ENCODE data around the gene IFITM5. TPM values are rescaled to one million over a fixed set of nuclear protein-coding genes. Genes with fewer than 3 reads are reported as not detected.
"Not testable (repeated sequence)": the region's sequence is repeated elsewhere in the genome, so short reads cannot be mapped to it uniquely, and the experiment has no call there.

Gene IFITM5
- total and polyA plus RNA-seq, 2 experiments from 2014 or later: not detected

DNA sequence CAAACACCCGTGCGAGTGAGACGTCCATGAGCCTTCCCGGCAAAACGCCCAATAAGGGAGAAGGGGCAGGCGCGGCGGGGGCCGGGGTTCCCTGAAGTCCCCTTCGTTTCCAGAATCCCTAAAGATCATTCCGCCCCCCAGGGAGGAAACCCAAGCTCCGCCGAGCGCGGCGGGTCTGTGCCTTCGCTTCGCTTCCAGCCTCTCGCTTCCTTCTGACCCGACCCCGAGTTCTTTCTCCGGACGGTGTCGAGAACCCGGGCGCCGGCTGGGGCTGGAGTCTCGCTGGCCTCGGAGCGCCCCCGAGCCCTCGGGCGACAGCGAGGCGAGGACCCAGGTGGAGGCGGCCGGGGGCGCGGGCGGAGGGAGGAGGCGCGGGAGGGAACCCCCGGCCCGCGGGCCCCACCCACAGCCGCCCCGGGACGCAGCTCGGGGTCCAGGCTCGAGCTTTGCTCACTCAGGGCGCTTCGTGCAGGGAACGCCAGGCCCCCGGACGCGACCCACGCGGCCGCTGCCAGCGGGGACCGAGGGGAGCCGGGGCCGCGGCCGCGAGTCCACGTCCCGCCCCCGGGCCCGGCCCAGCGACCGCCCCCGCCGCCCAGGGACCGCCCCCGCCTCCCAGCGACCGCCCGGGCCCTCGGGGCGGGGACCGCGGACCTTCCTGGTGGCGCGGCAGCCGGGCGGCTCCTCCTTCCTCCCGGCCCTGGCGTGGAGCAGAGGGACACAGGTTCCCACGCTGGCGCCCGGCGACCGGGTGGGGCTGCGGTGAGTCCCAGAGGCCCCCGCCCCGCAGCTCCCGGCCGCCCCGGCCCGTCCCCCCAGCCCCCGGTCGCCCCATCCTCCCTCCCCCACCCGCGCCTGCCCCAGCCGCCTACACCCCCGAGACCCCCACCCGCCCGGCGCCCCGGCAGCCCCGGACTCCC lies 10.6 kb downstream of the IFITM5 start, which contains the start of gene PGGHG:
PGGHG (plus strand) TSS at position 649 of the 920 bp plus-strand sequence. CDS start 691 bp downstream, outside the sequence.
- Histone ChIP-seq H3K27ac (no peak within 1 kb of the TSS), H3K4me3 (peak within 1 kb of the TSS; percentile 75), H3K36me3 (ENCODE audit: low read depth) (no peaks in the 10 kb centered on the region), H3K4me2 (ENCODE audit: unreplicated experiment) (peak within 1 kb of the TSS; percentile 72), H2AFZ (peak within 1 kb of the TSS; percentile 70), H3K79me2 (ENCODE audit: insufficient read depth) (no peaks in the 10 kb centered on the region), H3K27me3 (replicated peaks; ENCODE audit: insufficient read depth) (peaks cover 3% of the 10 kb centered on the region; the same call in 1 of the 2 replicates), H3K9me3 (ENCODE audit: low read depth) (no peaks in the 10 kb centered on the region), H3K4me1 (ENCODE audit: insufficient read depth) (no peaks in the 10 kb centered on the region), H4K20me1 (ENCODE audit: insufficient read depth) (no peaks in the 10 kb centered on the region), H3F3A (ENCODE audit: insufficient read depth) (no peaks in the 10 kb centered on the region), H3K9ac (peak within 1 kb of the TSS; percentile 71), H3K9me2 (ENCODE audit: insufficient read depth) (no peaks in the 10 kb centered on the region)
- TF ChIP-seq EZH2phosphoT487 (IDR thresholded peaks at IDR 0.05; ENCODE audit: insufficient read depth, low read depth) (no peak), EZH2 (IDR thresholded peaks at IDR 0.05; ENCODE audit: insufficient read depth, poor library complexity, severe bottlenecking) (no peak)
- DNase-seq: peak; percentile 73
- in situ Hi-C loops (cut with MboI): no loop called here
- WGBS, 2 experiments (ENCODE audit: low coverage in 1 of 2, low lambda C conversion rate in 2 of 2, missing lambda C conversion rate in 2 of 2): 3% methylated on average over 30 to 51 of the region's 112 CpGs

DNA sequence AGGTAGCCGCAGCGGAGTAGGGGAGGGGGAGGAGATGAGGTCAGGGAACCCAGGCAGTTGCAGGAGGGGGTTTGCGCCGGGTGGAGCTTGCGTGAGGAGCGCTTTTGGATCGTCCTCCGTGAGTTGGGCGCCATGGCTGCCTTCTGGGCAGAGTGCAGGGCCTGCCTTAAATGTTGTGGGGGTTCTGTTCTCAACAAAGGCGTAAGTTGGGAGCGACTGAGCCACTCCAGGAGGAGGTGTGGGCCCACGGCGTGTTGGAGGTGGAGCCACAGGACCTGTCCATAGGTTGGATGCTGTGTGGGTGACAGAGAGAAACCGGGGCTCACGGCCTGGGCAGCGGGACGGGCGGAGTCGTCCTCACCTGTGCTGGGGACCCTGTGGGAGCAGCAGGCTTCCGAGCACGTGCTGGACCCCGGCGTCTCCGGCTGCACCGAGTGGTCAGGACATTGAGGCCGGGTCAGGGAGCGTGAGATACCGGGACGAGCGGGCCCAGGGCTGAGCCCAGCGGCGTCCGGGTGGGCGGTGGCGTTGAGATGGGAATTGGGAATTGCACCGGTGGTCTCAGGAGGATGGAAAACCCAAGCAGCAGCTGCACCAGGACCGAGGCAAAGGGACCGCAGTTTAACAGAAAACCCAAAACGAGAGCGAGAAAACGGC lies 11.4 kb downstream of the IFITM5 start:
- Histone ChIP-seq H3K4me1 (ENCODE audit: insufficient read depth) (no peaks in the 10 kb centered on the region), H3K36me3 (ENCODE audit: low read depth) (no peaks in the 10 kb centered on the region), H3K4me2 (ENCODE audit: unreplicated experiment) (peak overlapping the region; percentile 72), H3K9ac (peak overlapping the region; percentile 71), H3K4me3 (peak overlapping the region; percentile 75), H3K27ac (no peak overlapping the region), H3F3A (ENCODE audit: insufficient read depth) (no peaks in the 10 kb centered on the region), H4K20me1 (ENCODE audit: insufficient read depth) (no peaks in the 10 kb centered on the region), H3K9me3 (ENCODE audit: low read depth) (no peaks in the 10 kb centered on the region), H3K79me2 (ENCODE audit: insufficient read depth) (no peaks in the 10 kb centered on the region), H2AFZ (peak overlapping the region; percentile 70), H3K9me2 (ENCODE audit: insufficient read depth) (no peaks in the 10 kb centered on the region), H3K27me3 (replicated peaks; ENCODE audit: insufficient read depth) (peaks cover 7% of the 10 kb centered on the region)
- TF ChIP-seq EZH2 (IDR thresholded peaks at IDR 0.05; ENCODE audit: insufficient read depth, poor library complexity, severe bottlenecking): no peak
- TF ChIP-seq EZH2phosphoT487 (IDR thresholded peaks at IDR 0.05; ENCODE audit: insufficient read depth, low read depth): no peak
- DNase-seq: no peak
- in situ Hi-C loops (cut with MboI): no loop called here
- WGBS, 2 experiments (ENCODE audit: low coverage in 1 of 2, low lambda C conversion rate in 2 of 2, missing lambda C conversion rate in 2 of 2): 45 to 50% methylated on average over 34 to 41 of the region's 41 CpGs

DNA sequence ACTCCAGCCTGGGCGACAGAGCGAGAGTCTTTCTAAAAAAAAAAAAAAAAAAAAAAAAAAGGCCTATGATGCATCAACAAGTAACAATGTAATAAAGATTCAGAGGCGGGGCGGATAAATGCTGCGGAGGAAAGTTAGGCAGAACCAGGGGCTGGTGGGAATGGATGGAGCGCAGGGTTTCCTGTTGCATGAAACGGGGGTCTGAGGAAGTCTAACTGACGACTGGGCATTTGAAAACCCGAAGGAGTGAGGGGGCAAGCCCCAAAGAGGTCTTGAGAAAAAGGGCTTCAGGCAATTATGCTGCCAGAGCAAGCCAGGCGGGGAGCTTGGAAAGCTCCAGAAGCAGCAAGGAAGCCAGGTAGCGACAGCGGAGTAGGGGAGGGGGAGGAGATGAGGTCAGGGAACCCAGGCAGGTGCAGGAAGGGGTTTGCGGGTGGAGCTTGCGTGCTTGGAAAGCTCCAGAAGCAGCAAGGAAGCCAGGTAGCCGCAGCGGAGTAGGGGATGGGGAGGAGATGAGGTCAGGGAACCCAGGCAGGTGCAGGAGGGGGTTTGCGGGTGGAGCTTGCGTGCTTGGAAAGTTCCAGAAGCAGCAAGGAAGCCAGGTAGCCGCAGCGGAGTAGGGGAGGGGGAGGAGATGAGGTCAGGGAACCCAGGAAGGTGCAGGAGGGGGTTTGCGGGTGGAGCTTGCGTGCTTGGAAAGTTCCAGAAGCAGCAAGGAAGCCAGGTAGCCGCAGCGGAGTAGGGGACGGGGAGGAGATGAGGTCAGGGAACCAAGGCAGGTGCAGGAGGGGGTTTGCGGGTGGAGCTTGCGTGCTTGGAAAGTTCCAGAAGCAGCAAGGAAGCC lies 12.1 kb downstream of the IFITM5 start:
- H3K4me2 ChIP-seq (ENCODE audit: unreplicated experiment); H4K20me1 ChIP-seq (ENCODE audit: insufficient read depth); H3K9me2 ChIP-seq (ENCODE audit: insufficient read depth); H3K27ac ChIP-seq; H3K9me3 ChIP-seq (ENCODE audit: low read depth); H3K4me3 ChIP-seq; H3K9ac ChIP-seq; H2AFZ ChIP-seq; H3K4me1 ChIP-seq (ENCODE audit: insufficient read depth); H3F3A ChIP-seq (ENCODE audit: insufficient read depth); DNase-seq; H3K79me2 ChIP-seq (ENCODE audit: insufficient read depth); in situ Hi-C loops (cut with MboI); H3K36me3 ChIP-seq (ENCODE audit: low read depth): not testable (repeated sequence)
- 89 to 93% methylated on average over 13 to 27 of the region's 27 CpGs for WGBS, 2 experiments (ENCODE audit: low coverage in 1 of 2, low lambda C conversion rate in 2 of 2, missing lambda C conversion rate in 2 of 2)
- H3K27me3 ChIP-seq (replicated peaks; ENCODE audit: insufficient read depth): peaks cover 15% of the 10 kb centered on the region

DNA sequence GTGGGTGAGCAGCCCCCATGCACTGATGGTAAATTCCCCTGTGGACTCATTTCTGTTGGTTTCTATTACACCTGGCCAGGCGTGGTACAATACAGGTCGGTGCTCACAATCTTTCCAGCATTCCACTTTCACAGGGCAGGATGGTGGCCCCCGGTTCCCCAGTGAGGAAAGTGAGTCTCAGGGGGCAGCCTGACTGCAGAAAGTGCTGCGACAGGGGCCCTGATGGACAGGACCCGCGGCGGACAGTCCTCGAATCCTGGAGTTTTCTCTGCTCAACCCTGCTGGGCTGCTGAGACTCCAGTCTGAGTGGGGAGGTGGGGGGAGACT lies 13.5 kb downstream of the IFITM5 start:
- Histone ChIP-seq H3K9me3 (ENCODE audit: low read depth) (no peaks in the 10 kb centered on the region), H3K27me3 (replicated peaks; ENCODE audit: insufficient read depth) (peaks cover 28% of the 10 kb centered on the region), H3K9ac (no peak overlapping the region), H3K79me2 (ENCODE audit: insufficient read depth) (no peaks in the 10 kb centered on the region), H3K36me3 (ENCODE audit: low read depth) (no peaks in the 10 kb centered on the region), H3K27ac (no peak overlapping the region), H3K4me3 (no peak overlapping the region), H3K4me1 (ENCODE audit: insufficient read depth) (no peaks in the 10 kb centered on the region), H2AFZ (no peak overlapping the region), H3K9me2 (ENCODE audit: insufficient read depth) (no peaks in the 10 kb centered on the region), H3K4me2 (ENCODE audit: unreplicated experiment) (no peak overlapping the region), H3F3A (ENCODE audit: insufficient read depth) (no peaks in the 10 kb centered on the region), H4K20me1 (ENCODE audit: insufficient read depth) (no peaks in the 10 kb centered on the region)
- 68 to 80% methylated on average over 8 of the region's 8 CpGs for WGBS, 2 experiments (ENCODE audit: low coverage in 1 of 2, low lambda C conversion rate in 2 of 2, missing lambda C conversion rate in 2 of 2)
- TF ChIP-seq EZH2phosphoT487 (IDR thresholded peaks at IDR 0.05; ENCODE audit: insufficient read depth, low read depth): no peak
- TF ChIP-seq EZH2 (IDR thresholded peaks at IDR 0.05; ENCODE audit: insufficient read depth, poor library complexity, severe bottlenecking): no peak
- in situ Hi-C loops (cut with MboI): no loop called here
- DNase-seq: no peak

Measured in GM23248 (cell line).